Measurements from ENCODE around the gene PLEK.

DNA sequence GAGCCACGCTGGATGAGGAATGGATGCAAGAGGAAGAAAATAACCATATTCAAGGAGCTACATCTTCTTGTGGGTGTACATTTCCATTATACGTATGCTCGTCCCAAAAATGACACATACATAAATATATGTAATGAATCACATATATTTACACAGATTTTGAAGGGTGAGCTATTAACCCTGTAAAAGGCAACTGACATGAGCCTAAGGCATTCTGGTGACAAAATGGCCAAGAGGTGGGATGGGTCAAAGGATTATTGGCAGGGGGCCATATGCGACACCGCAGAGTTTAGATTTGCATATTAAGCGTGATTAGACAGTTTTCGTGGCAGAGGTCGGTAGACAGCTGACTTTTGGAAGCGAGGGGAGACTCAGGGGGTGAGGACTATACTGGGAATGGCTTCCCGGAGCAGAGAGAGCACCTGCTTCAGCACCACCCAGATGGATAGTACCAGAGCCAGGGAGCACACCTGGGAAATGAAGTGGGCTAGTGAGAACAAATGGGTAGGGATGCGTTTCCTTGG is 44.9 kb upstream of the PLEK start:
- TF ChIP-seq POLR2A (IDR thresholded peaks at IDR 0.05) (no peak), POLR2AphosphoS5 (IDR thresholded peaks at IDR 0.05; ENCODE audit: insufficient read depth in 1 of 2, low read depth in 1 of 2) (no peak)
- TF ChIP-seq, protein P1, sequence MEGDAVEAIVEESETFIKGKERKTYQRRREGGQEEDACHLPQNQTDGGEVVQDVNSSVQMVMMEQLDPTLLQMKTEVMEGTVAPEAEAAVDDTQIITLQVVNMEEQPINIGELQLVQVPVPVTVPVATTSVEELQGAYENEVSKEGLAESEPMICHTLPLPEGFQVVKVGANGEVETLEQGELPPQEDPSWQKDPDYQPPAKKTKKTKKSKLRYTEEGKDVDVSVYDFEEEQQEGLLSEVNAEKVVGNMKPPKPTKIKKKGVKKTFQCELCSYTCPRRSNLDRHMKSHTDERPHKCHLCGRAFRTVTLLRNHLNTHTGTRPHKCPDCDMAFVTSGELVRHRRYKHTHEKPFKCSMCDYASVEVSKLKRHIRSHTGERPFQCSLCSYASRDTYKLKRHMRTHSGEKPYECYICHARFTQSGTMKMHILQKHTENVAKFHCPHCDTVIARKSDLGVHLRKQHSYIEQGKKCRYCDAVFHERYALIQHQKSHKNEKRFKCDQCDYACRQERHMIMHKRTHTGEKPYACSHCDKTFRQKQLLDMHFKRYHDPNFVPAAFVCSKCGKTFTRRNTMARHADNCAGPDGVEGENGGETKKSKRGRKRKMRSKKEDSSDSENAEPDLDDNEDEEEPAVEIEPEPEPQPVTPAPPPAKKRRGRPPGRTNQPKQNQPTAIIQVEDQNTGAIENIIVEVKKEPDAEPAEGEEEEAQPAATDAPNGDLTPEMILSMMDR (IDR thresholded peaks at IDR 0.05): no peak

All from vagina (tissue), 2 donors.